COLO829 (cell line): ENCODE measurements around the gene TVP23A.
A peak's percentile ranks its signal among the peaks of the same experiment; 100 is the strongest.
"Not testable (repeated sequence)": the region's sequence is repeated elsewhere in the genome, so short reads cannot be mapped to it uniquely, and the experiment has no call there.

Experiments used
- DNase-seq: peaks from one replicate; pipeline ENCODE4 v3.0.0; 2012; ENCODE audit warnings: low spot score

TVP23A gene

DNA sequence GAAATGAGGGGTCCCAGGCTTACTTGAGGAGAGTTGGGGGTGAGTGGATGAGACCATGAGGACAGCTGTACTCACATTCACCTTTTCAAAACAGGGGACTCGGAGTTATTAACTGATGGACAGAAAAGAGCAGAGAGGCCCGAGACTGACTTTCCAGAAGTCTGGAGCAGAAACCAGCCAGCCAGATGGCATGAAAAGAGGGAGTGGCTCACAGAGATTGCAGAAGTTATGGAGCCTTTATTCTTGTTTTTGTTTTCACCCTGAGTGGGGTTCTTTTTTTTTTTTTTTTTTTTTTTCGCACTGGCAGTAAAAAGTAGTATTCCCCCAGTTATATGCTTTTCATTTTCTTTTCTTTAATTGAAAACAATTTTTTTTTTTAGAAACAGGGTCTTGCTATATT is 18.9 kb downstream of the TVP23A start:
- no peak for DNase-seq

DNA sequence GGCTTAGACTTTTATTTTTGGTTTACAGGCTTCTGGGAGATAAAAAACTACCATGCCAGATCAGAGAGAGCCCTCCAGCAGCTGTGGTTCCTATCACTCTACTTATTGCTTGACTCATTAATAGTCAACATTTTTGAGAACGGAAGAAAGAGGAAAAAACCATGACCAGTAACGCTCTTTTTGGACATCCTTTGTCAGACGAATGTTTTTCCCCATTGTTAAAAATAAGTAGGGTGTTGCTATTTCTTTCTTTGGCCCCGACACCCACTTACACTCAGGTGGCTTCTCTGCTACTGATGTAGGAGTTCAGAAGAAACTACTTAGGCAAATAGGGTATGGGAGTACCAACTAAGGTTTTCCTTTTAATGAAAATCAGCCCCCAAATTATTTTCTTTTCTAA is 27.5 kb downstream of the TVP23A start:
- no peak for DNase-seq

DNA sequence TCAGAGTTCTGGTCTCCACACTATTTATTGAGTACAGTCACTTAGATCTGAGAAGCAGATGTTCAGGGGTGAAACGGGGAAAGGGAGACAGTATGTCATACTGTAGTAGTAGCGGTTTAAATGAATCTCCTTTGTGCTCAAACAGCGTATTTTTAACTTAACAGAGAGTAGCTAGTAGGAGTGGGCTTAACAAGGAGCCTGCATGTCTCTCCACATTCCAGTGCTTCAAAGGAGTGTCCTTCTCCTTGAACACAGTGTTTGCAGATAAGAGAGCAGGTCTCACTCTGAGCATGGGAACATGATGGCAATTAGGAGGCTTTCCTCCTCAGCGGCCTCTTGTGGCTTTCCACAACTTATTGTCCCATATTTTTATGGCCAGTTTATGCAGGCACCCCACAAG is 30.0 kb downstream of the TVP23A start:
- DNase-seq = not testable (repeated sequence)

DNA sequence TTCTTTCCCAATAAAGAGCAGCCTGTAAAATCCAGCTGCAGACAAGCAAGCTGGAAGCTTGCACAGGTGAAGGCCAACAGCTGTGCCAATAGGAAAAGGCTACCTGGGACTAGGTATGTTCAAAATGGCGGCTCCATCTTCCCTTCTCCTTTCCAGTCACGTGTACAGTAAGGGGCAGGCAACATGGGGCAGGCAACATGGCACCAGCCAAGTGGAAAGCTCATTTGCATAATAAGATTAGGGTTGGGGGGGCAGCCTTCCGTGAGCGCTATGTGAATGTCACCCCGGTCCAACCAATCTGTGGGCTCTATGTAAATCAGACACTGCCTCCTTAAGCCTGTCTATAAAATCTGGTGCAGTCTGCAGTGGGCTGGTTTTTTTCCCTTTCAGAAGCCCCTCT is 31.3 kb downstream of the TVP23A start:
- DNase-seq = no peak

DNA sequence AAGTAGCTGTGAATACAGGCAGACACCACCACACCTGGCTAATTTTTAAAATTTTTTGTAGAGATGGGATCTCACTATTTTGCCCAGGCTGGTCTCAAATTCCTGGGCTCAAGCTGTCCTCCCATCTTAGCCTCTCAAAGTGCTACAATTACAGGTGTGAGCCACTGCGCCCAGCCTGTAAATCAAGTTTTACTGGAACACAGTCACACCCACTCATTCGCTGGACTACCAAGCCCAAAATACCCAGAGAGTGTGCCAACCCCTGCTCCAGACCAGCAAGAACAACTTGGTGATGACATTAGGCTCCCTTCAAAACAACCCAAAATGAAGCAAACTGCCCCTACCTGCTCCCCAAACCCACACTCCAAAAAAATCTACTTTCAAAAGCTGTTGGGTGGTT is 36.0 kb downstream of the TVP23A start:
- DNase-seq = no peak

DNA sequence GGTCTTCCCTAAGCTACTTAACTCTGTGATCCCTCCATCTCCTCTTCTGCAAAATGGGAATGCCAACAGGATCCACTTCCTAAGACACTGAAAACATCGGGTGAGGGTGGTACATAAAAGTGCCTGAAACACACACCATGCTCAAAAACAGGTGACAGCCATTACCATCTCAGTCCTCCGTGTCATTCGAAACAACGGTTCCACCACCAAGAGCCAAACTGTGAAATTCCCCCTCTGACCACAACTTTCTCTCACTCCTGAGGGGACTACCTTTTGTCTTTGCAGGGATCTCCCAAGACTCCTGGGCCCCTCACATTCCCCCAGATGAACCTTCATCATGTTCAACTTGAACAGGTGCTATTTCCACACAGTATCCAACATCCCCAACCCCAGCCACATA is 38.0 kb downstream of the TVP23A start:
- no peak for DNase-seq

DNA sequence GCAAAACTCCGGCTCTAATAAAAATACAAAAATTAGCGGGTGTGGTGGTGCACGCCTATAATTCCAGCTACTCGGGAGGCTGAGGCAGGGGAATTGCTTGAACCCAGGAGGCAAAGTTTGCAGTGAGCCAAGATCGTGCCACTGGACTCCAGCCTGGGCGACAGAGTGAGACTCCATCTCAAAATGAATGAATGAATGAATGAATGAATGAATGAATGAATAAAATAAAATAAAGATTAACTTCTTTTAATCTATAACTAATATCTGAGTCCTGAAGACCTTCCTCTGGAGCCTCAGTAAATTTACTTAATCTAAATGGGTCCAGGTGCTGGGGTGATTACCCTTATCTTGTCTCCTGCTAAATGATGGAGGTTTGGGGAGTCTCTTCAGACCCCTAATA is 38.7 kb downstream of the TVP23A start:
- DNase-seq = not testable (repeated sequence)

DNA sequence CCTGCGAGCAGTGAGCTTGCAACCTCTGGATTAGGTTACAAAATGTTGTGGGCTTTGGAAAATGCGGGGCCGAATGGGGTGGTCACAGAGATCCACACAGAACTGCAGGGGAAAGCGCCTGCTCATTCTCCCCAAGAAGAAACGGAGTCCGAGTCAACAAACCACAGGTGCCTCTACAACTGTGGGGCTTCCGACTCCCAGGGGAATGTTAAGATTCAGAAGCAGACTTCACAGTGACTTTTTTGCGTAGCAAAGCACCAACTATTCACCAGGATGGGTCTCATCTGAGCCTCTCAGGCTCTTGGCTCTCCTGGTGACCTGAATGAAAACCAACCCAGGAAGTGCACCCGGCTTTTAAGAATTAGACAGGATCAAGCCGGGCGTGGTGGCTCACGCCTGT is 41.2 kb downstream of the TVP23A start:
- DNase-seq = no peak

DNA sequence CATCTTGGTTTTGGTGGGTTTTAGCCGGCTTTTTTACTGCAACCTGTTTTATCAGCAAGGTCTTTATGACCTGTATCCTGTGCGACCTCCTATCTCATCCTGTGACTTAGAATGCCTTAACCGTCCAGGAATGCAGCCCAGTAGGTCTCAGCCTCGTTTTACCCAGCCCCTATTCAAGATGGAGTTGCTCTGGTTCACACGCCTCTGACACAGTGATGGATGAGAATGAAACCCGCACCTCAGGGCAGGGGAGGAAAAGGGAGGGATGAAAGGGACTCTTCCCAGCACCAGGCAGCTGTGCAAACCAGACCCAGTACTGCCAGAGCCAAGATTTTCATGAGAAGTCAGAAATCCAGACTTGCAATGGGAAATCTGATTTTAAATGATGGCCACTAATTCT is 41.7 kb downstream of the TVP23A start:
- not testable (repeated sequence) for DNase-seq

DNA sequence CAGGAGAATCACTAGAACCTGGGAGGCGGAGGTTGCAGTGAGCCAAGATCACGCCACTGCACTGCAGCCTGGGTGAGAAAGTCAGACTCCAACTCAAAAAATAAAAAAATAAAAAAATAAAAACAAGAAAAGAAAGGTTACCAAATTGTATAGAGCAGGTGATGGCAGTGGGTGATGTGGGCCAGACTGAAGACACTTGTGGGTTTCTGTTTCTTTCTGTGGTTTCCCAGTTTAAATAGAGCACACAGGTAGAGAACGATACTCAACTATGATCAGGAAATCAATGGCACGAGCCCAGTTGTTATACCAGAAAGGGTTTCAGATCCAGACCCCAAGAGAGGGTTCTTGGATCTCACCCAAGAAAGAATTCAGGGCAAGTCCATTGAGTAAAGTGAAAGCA is 42.3 kb downstream of the TVP23A start:
- DNase-seq = no peak

DNA sequence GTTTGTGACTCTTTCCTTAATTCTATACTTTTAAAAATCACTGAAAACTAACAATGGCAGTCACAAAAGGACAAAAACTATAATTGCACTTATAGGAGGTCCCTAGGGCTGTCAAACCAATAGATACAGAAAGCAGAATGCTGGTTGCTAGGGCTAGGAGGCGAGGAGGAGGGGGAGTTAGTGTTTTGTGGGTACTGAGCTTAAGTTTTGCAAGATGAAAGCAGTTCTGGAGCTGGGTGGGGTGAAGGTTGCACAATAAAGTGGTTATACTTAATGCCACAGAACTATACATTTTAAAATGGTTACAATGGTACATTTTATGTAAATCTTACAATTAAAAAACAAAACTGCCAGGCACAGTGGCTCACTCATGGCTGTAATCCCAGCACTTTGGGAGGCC is 47.7 kb downstream of the TVP23A start:
- no peak for DNase-seq

DNA sequence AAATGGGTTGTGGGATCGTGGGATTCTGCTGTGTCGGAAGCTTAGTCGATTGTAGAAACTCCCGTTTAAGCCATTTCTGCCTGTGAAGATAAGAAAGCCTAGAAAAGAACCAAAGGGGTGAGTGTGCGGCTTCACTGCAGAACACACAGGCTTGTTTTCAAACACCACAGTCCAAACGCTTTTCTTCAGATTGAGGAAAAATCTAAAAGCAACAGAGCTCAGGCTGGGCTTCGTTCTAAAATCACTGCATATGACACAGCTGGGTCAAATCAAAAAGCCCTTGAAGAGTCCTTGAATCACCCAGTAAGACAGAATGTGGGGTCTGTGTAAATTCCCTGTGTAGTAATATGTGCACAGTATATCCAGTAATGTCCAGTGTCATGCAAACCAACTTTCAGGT is 49.2 kb downstream of the TVP23A start:
- no peak for DNase-seq

DNA sequence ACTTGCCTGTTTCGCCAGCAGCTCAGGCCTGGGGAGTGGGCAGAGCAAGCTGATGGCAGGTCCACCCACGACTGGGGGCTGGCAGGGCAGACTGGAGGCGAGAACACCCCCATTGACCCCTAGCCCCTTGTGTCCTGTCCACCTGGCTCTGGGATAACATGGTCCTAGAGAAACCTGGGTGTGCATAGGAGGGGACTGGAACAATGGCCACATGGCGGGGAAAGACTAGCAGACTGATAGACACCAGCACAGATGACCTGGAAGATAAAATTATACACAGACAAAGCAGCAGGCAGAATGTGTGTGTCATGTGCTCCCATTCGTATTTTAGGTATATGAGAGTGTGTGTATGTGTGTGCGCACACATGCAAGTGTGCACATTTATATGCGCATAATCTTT is 51.5 kb downstream of the TVP23A start:
- DNase-seq = no peak

DNA sequence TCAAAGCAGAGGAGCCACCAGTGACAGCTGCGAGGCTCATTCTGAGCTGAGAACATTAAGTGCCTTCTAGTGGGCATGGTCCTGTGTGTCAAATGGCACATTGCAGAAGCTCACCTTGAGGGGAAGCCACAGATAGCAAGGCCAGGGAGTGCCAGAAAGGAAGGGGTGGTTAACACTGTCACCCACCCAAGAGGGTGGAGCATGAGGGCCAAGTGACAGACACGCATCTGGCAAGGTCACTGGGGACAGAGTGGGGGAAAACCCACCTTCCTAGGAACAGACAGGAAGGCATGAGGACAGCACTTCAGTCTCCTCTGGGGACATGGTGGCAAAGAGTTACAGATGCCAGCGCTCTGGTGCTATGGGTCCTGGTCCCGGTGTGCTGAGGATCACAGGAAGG is 52.8 kb downstream of the TVP23A start:
- no peak for DNase-seq

DNA sequence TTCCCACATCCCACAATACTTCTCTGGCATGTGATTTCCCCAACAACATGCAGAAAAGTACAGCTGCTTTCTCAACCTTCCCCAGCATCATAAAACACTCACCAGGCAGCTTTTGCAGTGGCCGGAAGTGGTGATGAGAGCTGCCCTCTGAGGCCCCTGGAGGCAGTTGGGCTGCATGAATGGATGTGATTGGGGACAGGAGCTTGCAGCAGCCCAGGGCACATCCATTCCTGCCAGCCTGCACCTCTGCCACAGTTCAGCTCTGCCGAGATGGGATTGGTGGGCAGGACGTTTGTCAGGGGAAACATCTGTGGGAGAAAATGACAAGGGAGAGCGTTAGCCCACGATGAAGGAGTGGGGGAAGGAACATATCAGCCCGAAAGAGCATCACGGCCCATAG is 55.1 kb downstream of the TVP23A start:
- DNase-seq = no peak

DNA sequence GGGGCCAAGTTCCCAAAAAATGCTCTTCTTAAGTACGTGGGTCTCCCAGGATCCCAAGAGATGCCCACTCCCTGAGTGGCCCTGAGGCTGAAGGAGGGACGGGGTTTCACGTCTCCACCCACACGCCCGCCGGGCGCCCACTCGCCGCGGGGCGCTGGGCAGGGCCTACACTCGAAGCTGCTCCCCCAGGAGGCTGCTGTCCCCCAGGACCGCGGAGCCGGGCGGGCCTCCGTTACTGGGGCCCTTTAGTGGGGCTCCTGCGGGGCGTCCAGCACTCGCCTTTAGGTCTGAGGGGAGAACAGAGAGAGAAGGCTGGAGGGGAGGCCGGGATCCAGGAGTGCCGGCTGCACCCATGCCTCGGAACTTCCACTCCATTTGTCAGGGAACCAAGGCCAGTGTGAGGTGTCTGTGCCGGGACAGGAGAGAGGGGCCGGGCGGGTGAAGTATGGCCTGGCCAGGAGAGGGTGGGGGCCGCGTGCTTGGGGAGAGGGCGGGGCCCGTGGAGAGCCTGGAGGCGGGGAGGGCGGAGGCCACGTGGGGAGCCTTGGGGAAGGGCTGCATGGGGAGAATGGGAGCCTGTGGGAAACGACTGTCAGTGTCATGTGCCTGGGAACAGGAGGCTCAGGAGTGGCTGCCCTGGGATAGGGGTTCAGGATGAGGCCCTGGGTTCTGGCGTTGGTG is 56.1 kb downstream of the TVP23A start:
- no peak for DNase-seq

DNA sequence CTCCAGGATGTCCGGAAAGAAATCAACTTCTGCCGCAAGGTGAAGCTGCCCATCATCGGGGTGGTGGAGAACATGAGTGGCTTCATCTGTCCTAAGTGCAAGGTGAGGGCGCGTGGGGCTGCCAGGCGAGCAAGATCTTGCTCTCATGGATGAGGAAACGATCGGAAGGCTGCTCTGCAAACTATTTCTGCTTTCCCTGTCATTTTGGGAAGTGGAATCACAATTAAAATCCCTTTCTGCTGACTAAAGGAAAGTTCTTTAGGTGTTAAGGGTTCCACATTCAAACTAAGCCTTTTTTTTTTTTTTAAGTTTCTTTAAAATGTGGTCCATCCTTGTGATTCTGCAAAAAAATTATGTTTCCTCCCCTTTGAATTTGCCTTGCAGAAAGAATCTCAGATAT is 57.2 kb downstream of the TVP23A start:
- DNase-seq = no peak

DNA sequence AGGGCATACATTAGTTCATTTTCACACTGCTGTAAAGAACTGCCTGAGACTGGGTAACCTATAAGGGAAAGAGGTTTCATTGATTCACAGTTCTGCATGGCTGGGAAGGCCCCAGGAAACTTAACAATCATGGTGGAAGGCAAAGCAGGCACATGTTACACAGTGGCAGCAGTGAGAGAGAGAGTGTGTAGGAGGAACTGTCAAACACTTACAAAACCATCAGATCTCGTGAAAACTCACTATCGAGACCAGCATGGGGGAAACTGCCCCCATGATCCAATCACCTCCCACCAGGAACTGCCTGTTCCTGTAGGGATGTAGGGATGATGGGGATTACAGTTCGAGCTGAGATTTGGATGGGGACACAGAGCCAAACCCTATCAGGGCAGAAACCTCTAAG is 57.7 kb downstream of the TVP23A start:
- no peak for DNase-seq

DNA sequence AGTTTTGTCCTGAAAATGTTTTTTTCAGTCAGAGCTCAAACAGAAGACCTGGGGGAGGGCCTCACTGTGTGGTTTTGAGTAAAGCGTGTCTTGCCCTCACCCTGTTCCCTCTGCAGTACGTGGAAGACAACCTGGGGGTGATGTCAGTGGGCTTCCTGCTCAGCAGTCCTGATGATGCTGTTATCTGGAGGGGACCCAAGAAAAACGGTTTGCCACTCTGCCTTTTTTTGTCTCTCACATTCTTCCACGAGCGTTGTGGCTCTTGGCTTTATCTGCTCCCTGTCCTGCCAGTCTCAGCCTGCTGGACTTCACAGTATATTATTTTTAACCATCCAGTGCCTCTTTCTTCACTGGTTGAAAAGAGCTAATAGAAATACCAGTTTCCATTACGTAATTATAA is 62.0 kb downstream of the TVP23A start:
- no peak for DNase-seq

DNA sequence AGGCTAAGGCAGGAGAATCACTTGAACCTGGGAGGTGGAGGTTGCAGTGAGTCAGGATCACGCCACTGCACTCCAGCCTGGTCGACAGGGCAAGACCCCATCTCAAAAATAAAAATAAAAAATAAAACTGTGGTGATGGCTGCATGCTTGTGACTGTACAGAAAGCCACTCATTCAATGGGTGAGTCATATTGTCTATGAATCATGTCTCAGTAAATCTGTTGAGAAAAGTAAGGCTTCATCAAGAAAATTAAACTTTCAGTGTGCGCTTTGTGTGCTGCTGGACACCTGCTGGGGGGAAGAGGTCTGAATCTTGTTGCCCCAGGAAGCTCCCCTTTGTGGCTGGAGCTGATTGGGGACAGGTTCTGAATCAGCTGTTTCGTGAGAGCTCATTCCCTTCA is 63.7 kb downstream of the TVP23A start:
- peak; percentile 51 for DNase-seq

DNA sequence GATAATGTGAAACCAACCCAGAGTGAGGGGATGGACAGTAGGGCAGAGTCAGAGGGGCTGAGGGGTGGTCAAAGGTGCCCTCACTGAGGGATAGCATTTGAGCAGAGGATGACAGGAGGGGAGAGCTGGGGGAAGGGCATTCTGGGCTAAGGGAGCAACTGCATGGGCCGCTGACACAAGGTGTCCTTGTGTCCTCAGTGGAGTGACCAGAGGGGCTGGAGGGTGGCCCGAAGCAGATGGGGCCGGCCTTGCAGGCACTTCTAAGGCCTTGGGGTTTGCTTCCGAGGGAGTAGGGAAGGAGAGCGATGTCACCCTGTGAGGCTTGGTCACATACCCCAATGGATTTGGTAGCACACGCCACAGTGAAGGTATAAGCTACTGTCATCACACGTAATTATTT is 64.9 kb downstream of the TVP23A start:
- no peak for DNase-seq

DNA sequence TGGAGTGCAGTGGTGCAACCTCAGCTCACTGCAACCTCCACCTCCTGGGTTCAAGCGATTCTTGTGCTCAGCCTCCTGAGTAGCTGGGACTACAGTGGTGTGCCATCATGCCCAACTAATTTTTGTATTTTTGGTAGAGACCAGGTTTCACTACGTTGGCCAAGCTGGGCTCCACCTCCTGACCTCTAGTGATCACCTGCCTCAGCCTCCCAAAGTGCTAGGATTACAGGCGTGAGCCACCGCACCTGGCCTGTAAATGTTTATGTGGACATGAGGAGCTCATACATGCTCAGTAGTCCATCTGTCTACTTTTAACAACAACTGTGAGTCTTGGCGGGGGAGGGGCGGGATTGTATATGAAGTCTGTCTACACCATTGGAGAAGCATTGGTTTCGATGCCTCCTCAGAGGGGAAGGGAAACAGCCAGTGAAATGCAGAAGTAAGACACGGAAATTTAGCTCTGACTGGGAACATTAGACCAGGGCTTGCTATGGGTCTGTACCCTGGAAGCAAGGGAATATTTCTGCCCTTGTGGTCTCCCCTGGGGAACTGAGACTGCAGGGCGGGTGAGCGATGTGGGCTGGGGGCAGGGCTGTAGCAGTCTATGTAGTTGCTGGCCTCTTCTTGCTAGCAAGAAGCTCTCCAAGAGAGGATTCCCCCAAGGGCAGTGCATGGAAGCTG is 65.6 kb downstream of the TVP23A start:
- no peak for DNase-seq

DNA sequence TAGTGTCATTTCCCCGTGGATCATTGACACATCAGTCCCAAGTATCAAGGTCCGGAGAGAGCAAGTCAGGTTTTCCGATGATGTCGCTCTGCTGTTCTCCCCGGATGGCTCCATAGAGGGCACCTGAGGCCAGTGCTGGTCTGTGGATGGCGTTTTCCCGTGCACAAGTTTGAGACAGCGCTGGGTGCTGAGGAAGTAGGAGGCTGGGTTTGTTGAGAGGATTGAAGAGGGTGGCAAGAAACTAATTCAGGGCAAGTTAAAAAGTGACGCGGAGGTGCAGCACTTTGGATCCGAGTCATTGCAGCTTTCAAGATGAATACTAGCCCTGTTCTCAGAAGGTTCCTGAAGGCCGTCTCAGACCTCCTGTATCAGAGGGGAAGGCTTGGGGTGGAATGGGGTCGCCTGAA is 67.3 kb downstream of the TVP23A start:
- no peak for DNase-seq

DNA sequence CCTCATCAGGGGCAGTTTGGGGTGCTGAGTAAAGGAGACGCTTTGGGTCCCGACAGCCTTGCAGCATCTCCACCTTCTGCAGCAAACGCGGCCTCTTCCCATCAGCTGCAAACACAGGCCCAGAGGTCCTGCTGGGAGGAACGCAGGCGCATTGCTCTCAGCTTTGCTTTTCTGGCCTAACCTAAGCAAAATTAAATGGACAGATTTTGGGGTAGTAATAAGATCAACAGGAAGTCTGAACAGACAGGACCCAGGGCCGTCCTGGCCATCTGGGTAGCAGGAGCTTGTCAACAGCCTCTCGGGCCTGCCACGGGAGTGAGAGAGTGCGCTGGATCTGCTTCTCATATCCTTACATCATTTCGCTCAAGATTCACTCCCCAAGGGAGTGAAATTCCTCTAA is 67.8 kb downstream of the TVP23A start:
- DNase-seq = no peak
